Stimulated activated CD8-positive, alpha-beta memory T cell treated with anti-CD3 and anti-CD28 coated beads, Interleukin-4, amount 100 ng/mL, for 4 hours (primary cell): ENCODE data around the gene ZNF136.

Experiments
- DNase-seq, 2 donors: peaks; one replicate each; pipeline ENCODE4 v3.0.0-alpha.2; 2020; ENCODE audit warnings: low read depth in 2 of 2, low spot score in 1 of 2

Gene ZNF136

GRCh38 chr19:12162882-12163806, at the start of gene ZNF136:
Gene ZNF136, plus strand, starts transcription at chr19:12163096. Its CDS starts 108 bp downstream, at chr19:12163204.
- peak; percentile 85 to 87 for DNase-seq

GRCh38 chr19:12113121-12113520, 49.8 kb upstream of the ZNF136 start:
- DNase-seq: no peak

- DNase-seq: no peak
These were observed 45.5 kb upstream of the ZNF136 start for GRCh38 chr19:12117201-12117970.

DNA sequence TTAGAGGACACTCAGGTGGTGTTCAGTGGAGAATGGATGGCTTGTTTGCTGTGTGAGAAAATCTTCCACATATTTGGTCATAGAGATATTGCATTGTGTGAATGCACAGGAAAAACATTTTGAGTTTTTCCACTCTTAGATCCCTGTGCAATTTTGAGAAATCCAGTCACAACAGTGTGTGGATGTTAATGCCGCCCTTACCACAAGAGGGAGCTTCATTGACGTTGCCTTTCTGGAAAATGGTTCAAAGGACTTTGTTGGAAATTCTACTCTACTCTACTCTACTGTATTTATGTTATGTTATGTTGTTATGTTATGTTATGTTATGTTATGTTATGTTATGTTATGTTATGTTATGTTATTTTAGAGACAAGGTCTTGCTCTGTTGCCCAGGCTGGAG, 36.2 kb upstream of the ZNF136 start:
- DNase-seq: no peak

GRCh38 chr19:12133069-12133468, 29.8 kb upstream of the ZNF136 start:
- no peak for DNase-seq

- no peak for DNase-seq
These were observed 25.5 kb upstream of the ZNF136 start for GRCh38 chr19:12137221-12137940.

GRCh38 chr19:12139269-12139668, 23.6 kb upstream of the ZNF136 start:
- no peak for DNase-seq

GRCh38 chr19:12139885-12140544, 22.9 kb upstream of the ZNF136 start, which contains the start of gene ZNF20:
Gene ZNF20, minus strand, starts transcription at chr19:12140350. Its CDS starts 168 bp downstream, at chr19:12140182.
- DNase-seq: peak; percentile 74 to 78

DNA sequence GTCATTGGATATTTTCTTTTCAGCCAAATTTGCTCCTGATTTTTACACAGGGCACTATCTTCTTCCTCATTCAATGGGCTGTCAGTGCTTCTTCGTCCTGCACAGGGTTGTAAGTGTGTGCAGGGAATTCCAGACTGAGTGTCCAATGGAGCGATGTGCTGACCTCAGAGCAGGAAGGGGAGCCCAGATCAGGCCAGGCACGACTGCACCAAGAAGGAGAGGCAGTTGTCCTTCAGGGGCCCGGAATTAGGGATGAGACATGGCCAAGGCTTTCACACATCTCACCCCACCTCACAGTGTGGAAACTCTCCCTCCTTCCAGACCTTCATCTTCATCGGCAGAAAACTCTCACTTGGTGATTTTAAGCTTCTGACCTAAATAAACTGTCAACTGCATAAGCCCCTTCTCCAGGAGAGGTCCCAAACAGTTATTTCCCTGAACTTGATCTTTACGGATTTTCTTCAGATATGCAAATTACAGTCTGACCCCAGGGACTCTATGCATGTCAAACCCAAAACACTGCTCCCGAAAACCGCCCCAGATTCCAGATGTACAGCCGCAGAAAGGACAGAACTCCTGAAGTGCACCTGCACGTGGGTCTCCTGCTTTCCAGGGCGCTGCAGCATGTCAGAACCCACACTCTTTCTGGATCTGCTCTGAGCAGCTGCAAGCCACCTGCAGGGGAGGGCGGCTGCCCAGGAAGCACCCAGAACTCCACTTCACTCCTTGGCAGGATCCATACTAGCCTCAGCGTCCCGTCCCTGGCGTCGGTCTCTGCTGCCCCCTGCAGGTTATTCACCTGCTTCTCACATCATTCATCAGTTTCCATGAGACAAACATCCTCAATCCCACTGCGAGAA, 22.1 kb upstream of the ZNF136 start:
- DNase-seq: peak; percentile 61 to 70

GRCh38 chr19:12141405-12141736, 21.5 kb upstream of the ZNF136 start:
- DNase-seq: no peak

GRCh38 chr19:12145348-12145747, 17.5 kb upstream of the ZNF136 start:
- no peak for DNase-seq

GRCh38 chr19:12155324-12155860, 7.5 kb upstream of the ZNF136 start:
- DNase-seq: no peak

- no peak for DNase-seq
These were observed 6.5 kb upstream of the ZNF136 start, which contains the start of gene ZNF625 for GRCh38 chr19:12156223-12157058. Gene ZNF625, minus strand, starts transcription at chr19:12156734. Its CDS starts 176 bp downstream, at chr19:12156558.

GRCh38 chr19:12159773-12160414, 3.0 kb upstream of the ZNF136 start:
- DNase-seq: no peak

GRCh38 chr19:12162513-12162881, 399 bp upstream of the ZNF136 start:
- DNase-seq: no peak

- DNase-seq: no peak
These were observed 930 bp downstream of the ZNF136 start for GRCh38 chr19:12163826-12164225.

- DNase-seq: no peak
These were observed 3.7 kb downstream of the ZNF136 start for GRCh38 chr19:12166626-12167025.

DNA sequence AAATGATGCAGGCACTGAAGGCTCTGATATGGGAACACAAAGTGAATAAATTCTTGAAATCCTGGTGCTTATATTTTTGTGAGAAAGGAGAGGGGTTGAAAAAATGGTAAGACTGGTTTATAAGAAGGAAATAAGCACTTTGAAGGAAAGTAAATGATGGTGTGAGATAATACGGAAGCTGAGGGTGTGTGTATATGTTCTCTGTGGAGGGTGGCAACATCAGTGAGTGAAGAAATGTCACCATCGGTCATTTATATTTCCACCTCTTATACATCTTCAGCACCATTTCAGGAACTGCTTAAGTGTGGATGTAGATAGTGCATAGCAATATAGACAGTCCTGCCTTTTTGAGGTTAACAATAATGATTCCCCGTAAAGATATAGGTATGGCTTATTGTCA, 17.5 kb downstream of the ZNF136 start:
- DNase-seq: no peak
